Skeletal muscle tissue (tissue), 4 donors: Measurements from ENCODE around the gene SRP72. TPM values are rescaled to one million over a fixed set of nuclear protein-coding genes. Genes with fewer than 3 reads are reported as not detected.
"Not testable (repeated sequence)": the region's sequence is repeated elsewhere in the genome, so short reads cannot be mapped to it uniquely, and the experiment has no call there.

Experiments used
- H3K27ac ChIP-seq: one replicate; pipeline ENCODE4 v1.7.0; 2013; ENCODE audit warnings: mild to moderate bottlenecking, low read depth, low read length, inconsistent platforms
- H3K27me3 ChIP-seq, 3 donors: one replicate each; pipeline ENCODE4 v1.7.0; 2013; ENCODE audit warnings: low read length in 3 of 3; ENCODE audit not compliant: control insufficient read depth in 3 of 3, insufficient read depth in 3 of 3
- H3K36me3 ChIP-seq, 3 donors: one replicate each; pipeline ENCODE4 v1.7.0; 2013; ENCODE audit warnings: low read length in 3 of 3; ENCODE audit not compliant: control insufficient read depth in 3 of 3, insufficient read depth in 3 of 3
- H3K4me1 ChIP-seq, 3 donors: one replicate each; pipeline ENCODE4 v1.7.0; 2013; ENCODE audit warnings: low read length in 3 of 3, mild to moderate bottlenecking in 3 of 3; ENCODE audit not compliant: control insufficient read depth in 3 of 3, insufficient read depth in 3 of 3
- H3K4me3 ChIP-seq, 3 donors: one replicate each; pipeline ENCODE4 v1.7.0; 2013; ENCODE audit warnings: low read length in 3 of 3
- H3K9ac ChIP-seq, 3 donors: one replicate each; pipeline ENCODE4 v1.7.0; 2013; ENCODE audit warnings: low read length in 3 of 3, mild to moderate bottlenecking in 3 of 3, moderate library complexity in 2 of 3, low read depth in 1 of 3
- H3K9me3 ChIP-seq, 3 donors: one replicate each; pipeline ENCODE4 v1.7.0; 2013; ENCODE audit warnings: low read length in 3 of 3; ENCODE audit not compliant: control insufficient read depth in 3 of 3
- total RNA-seq: library from RNA; depleted of rRNA; stranded (reverse); fragments of >200 nt; gene quantifications from one replicate; pipeline ENCODE4 v1.2.3, GENCODE V29; 2014
- donor health status: Osteomylitis.

Gene SRP72
- total RNA-seq, 1 donor from 2014 or later = 36.0 TPM

DNA sequence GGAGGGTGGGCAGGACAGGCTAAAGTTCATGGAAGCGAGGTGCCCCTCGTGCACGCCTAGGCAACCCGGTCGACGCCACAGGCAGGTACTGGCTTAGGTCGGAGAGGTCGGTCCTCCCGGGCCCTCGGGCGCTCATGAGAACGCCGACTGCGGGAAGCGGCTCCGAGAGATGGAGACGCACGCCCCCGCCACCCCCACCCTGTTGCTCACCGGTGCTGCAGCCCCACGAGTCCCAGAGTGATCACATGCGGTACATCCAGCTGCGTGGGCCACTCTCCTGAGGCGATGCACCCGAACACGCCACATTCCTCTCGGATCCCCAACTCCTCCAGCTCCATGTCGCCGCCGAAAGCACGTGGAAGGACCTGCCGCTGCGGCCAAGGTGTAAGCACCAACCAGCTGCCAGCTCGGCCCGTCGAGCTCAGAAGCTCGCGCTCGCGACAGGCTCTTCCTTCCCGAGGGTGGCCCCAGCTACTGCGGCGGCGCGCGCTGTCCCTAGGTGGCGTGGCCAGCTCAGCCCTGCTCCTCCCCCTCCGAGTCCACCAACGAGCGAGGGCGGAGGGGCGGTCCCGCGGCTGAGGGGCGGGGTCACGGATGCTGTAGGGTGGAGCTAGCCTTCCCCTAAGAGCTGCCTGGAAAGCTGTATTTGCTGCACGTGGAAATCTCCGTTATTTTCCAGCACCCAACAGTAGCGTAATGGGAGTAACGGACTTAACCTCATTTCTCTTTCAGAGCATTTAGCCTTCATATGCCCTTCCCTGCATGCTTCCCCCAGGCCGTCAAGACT, 32.1 kb upstream of the SRP72 start, which contains the start of gene PPAT:
Gene PPAT (minus strand): TSS at position 476 of the 787 bp plus-strand sequence. CDS start 138 bp downstream, at position 338.
- H3K27me3 ChIP-seq = no peaks in the 10 kb centered on the region
- peaks cover 10 to 28% (median 13%) of the 10 kb centered on the region in 3 donors for H3K4me1 ChIP-seq
- peak within 1 kb of the TSS; percentile 94 for H3K27ac ChIP-seq
- H3K36me3 ChIP-seq = peaks cover 0 to 2% (median 0%) of the 10 kb centered on the region in 3 donors
- peak within 1 kb of the TSS; percentile 92 to 97 (median 95) for H3K4me3 ChIP-seq
- no peaks in the 10 kb centered on the region for H3K9me3 ChIP-seq
- peak within 1 kb of the TSS; percentile 79 to 92 (median 85) for H3K9ac ChIP-seq

DNA sequence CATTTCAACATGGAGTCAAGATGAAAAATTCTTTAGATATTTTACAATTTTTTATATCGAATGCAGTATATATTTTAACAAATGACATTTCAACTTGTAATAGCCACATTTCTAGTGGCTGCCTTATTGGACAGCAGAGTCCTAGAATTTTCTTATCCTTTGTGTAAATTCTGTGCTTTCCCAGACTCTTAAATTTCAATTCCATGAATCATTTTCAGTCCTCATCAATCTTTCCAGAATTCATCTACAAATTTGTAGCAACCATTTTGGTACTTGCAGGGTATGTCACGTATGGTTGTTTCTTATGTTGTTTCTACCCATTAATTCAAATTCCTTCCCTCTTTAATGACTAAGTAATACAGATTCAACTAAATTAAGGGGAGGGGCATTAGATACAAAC, 28.7 kb upstream of the SRP72 start:
- Histone ChIP-seq H3K27ac (no peak overlapping the region), H3K9me3 (no peaks in the 10 kb centered on the region), H3K27me3 (no peaks in the 10 kb centered on the region), H3K4me3 (no peak overlapping the region), H3K9ac (no peak overlapping the region), H3K36me3 (peaks cover 2 to 14% (median 4%) of the 10 kb centered on the region in 3 donors), H3K4me1 (peaks cover 10 to 28% (median 13%) of the 10 kb centered on the region in 3 donors)

DNA sequence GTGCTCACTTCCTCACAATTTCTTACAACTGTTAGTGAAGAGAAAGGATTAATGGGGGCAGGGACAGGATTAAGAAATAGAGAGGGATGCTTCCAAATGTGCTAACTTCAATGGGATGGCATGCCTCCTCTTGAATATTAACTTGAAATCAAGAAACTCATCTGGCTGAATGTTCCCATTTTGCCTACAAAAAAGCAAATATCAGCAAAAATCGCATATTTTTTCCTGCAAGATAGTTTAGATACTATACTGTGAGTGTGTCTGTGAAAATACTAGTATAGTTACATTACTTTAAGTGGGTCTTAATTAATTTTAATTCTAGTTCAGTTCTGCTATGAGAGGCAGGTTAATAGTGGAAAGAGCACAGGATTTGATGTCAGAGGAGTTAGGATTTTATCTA, 26.4 kb upstream of the SRP72 start:
- peaks cover 2 to 10% (median 3%) of the 10 kb centered on the region in 3 donors for H3K4me1 ChIP-seq
- H3K9ac ChIP-seq = no peak overlapping the region
- H3K36me3 ChIP-seq = peaks cover 0 to 14% (median 8%) of the 10 kb centered on the region in 3 donors

DNA sequence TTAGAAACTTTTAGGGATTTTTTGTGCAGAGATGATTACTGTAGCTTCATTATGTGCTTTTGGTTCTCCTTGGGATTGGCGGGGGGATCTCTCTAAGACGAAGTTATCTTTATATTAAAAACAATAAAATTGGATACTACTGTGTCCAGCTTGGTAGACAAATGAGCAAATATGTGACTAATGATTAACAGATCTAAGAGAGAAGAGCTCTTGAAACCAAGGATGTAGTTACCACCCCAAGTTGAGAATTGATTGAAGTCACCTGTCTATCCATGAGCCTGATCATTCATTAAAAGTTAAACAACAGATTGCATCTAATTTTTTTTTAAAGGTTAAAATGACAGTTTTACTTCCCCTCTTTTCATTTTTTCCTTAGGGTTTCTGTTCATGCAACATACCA, 22.7 kb upstream of the SRP72 start:
- no peak overlapping the region for H3K9ac ChIP-seq
- H3K4me1 ChIP-seq = no peaks in the 10 kb centered on the region
- H3K36me3 ChIP-seq = peaks cover 7 to 33% (median 16%) of the 10 kb centered on the region in 3 donors
- H3K9me3 ChIP-seq = no peaks in the 10 kb centered on the region
- H3K27me3 ChIP-seq = no peaks in the 10 kb centered on the region
- no peak overlapping the region for H3K27ac ChIP-seq
- no peak overlapping the region for H3K4me3 ChIP-seq

More for the DNA sequence above, 26.4 kb upstream of the SRP72 start:
- Histone ChIP-seq H3K4me3 (no peak overlapping the region), H3K9me3 (no peaks in the 10 kb centered on the region), H3K27ac (no peak overlapping the region), H3K27me3 (no peaks in the 10 kb centered on the region)

DNA sequence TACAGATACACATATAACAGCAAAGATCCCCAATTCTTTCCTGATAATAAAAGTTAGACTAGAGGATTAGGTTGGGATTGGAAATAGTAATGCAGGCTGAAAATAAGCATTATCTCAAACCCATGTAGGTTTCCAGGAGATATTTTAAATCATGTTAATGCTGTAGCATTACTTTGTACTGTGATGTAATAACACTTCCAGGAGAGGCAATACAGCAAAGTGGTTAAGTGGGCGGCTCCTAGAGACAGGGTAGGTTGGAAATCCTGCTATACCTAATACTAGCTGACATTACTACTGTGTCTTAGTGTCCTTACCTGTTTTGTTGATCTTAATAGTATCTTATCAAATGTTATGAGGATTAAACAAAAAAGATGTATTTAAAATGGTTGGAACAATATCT, 21.7 kb upstream of the SRP72 start:
- Histone ChIP-seq H3K27ac (no peak overlapping the region), H3K36me3 (peaks cover 7 to 35% (median 19%) of the 10 kb centered on the region in 3 donors), H3K4me3 (no peak overlapping the region), H3K9me3 (no peaks in the 10 kb centered on the region), H3K9ac (no peak overlapping the region), H3K4me1 (no peaks in the 10 kb centered on the region), H3K27me3 (no peaks in the 10 kb centered on the region)

DNA sequence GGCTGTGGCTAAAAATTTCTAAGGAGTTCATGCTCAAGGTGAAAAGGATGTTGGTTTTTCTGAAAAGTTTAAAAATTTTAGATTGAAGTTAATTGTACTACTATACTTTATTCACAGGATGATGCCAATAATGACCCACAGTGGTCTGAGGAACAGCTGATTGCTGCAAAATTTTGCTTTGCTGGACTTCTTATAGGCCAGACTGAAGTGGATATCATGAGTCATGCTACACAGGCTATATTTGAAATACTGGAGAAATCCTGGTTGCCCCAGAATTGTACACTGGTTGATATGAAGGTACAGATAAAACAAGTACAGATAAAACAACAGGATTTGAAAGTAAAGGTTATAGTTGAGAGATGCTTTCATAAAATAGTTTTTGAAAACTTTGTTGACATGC, 19.1 kb upstream of the SRP72 start:
- peaks cover 8 to 34% (median 24%) of the 10 kb centered on the region in 3 donors for H3K36me3 ChIP-seq

DNA sequence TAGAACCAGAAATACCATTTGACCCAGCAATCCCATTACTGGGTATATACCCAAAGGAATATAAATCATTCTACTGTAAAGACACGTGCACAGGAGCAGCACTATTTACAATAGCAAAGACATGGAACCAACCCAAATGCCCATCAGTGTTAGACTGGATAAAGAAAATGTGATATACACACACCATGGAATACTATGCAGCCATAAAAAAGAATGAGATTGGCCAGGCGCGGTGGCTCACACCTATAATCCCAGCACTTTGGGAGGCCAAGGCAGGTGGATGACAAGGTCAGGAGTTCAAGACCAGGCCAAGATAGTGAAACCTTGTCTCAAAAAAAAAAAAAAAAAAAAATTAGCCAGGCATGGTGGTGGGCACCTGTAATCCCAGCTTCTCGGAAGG, 17.9 kb upstream of the SRP72 start:
- not testable (repeated sequence) for H3K27me3 ChIP-seq, H3K27ac ChIP-seq, H3K4me3 ChIP-seq, H3K9me3 ChIP-seq, H3K4me1 ChIP-seq, H3K9ac ChIP-seq
- H3K36me3 ChIP-seq = peaks cover 8 to 38% (median 29%) of the 10 kb centered on the region in 3 donors

More for the DNA sequence above, 19.1 kb upstream of the SRP72 start:
- no peaks in the 10 kb centered on the region for H3K27me3 ChIP-seq
- no peaks in the 10 kb centered on the region for H3K4me1 ChIP-seq
- H3K27ac ChIP-seq = no peak overlapping the region
- no peak overlapping the region for H3K9ac ChIP-seq
- H3K9me3 ChIP-seq = no peaks in the 10 kb centered on the region
- H3K4me3 ChIP-seq = no peak overlapping the region

DNA sequence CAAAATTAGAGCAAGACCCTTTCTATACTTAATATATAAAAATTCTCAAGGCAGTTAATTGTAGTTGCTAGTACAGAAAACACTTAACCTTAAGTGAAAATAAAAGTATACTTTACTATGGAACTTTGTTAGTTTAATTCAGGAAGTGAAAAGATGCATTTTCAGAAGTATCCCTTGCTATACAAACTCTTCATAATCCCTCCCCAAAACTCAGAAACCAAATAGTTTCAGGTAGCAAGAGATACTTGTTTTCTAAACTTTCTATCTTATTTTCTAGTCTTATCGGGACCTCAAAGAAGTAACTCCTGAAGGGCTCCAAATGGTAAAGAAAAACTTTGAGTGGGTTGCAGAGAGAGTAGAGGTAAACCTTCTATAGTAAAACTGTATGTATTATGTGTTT, 17.1 kb upstream of the SRP72 start:
- H3K9ac ChIP-seq = no peak overlapping the region
- H3K9me3 ChIP-seq = no peaks in the 10 kb centered on the region
- no peak overlapping the region for H3K4me3 ChIP-seq
- H3K27ac ChIP-seq = no peak overlapping the region
- no peaks in the 10 kb centered on the region for H3K27me3 ChIP-seq
- H3K36me3 ChIP-seq = peaks cover 11 to 44% (median 32%) of the 10 kb centered on the region in 3 donors
- H3K4me1 ChIP-seq = no peaks in the 10 kb centered on the region

DNA sequence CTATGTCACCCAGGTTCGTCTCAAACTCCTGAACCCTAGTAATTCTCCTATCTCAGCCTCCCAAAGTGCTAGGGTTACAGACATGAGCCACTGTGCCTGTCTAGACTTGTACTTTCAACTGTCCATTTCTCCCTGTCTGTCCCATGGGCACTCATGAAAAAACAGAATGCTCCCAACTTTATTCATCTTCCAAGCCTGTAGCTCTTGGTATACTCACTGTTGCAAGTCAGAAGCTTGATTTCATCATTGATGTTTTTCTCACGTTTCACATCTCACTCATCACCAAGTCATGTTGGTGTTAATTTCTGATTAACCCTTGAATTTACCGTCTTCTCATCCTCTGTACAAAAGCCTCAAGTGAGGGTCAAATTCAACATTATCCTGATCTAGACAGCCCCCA, 7.3 kb upstream of the SRP72 start:
- H3K9ac ChIP-seq = no peak overlapping the region
- peaks cover 0 to 6% (median 1%) of the 10 kb centered on the region in 3 donors for H3K4me1 ChIP-seq
- H3K27ac ChIP-seq = no peak overlapping the region
- H3K4me3 ChIP-seq = no peak overlapping the region
- H3K27me3 ChIP-seq = no peaks in the 10 kb centered on the region
- peaks cover 3 to 39% (median 34%) of the 10 kb centered on the region in 3 donors for H3K36me3 ChIP-seq
- no peaks in the 10 kb centered on the region for H3K9me3 ChIP-seq

DNA sequence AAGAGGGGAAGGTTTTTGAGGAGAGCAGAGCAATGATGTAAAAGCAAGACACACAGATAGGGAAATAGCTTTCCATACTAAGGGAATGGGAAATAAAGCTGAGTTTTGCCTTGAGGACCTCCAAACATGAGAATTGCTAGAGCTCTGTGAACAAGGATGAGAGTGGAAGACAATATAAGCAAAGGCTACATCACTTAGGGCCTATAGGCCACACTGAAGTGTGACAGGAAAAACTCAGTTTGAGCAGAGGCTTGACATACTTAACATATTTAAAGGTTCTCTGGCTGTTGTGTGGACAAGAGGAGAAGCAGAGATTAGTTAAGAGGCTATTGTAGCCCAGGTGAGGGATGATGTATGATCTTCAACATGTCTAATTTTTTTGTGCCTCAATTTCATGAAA, 5.3 kb upstream of the SRP72 start:
- Histone ChIP-seq H3K27me3 (no peaks in the 10 kb centered on the region), H3K9me3 (no peaks in the 10 kb centered on the region), H3K36me3 (peaks cover 0 to 32% (median 26%) of the 10 kb centered on the region in 3 donors)

More for the DNA sequence above, 5.3 kb upstream of the SRP72 start:
- H3K4me1 ChIP-seq = peaks cover 9 to 18% (median 13%) of the 10 kb centered on the region in 3 donors
- H3K27ac ChIP-seq = no peak overlapping the region
- no peak overlapping the region for H3K9ac ChIP-seq
- H3K4me3 ChIP-seq = no peak overlapping the region
